C4-2B (cell line): ENCODE measurements around the gene TUBB4B.

ENCODE experiments used
- CTCF ChIP-seq: fragments of 450-650 bp; conservative IDR thresholded peaks from 2 replicates; pipeline ENCODE4 v1.5.1; 2017; ENCODE audit warnings: mild to moderate bottlenecking
- ZFX ChIP-seq: fragments of 450-650 bp; IDR thresholded peaks from 2 replicates; pipeline ENCODE4 v1.6.1; 2017

GRCh38 chr9:137243626-137244485, 2.8 kb downstream of the TUBB4B start:
- TF ChIP-seq CTCF = no peak
- TF ChIP-seq ZFX = no peak
